ENCODE data around the gene LAGE3.
"Not testable (repeated sequence)": the region's sequence is repeated elsewhere in the genome, so short reads cannot be mapped to it uniquely, and the experiment has no call there.

The LAGE3 gene

GRCh38 chrX:154508384-154508745 is 29.3 kb upstream of the LAGE3 start:
- no peak overlapping the region for H3K27ac Mint-ChIP-seq
- peaks cover 12% of the 10 kb centered on the region for H3K4me1 Mint-ChIP-seq
- no peaks in the 10 kb centered on the region for H3K9me3 Mint-ChIP-seq
- DNase-seq (no peak), ATAC-seq (no peak)
- no peaks in the 10 kb centered on the region for H3K27me3 Mint-ChIP-seq
- H3K36me3 Mint-ChIP-seq (ENCODE audit: low read depth), result peaks cover 14% of the 10 kb centered on the region
- H3K4me3 Mint-ChIP-seq, result no peak overlapping the region

- no peak for DNase-seq
- no peak overlapping the region for H3K4me3 Mint-ChIP-seq
- no peak for ATAC-seq
Measured at GRCh38 chrX:154507673-154508383, 28.7 kb upstream of the LAGE3 start.

GRCh38 chrX:154506483-154507332 is 27.6 kb upstream of the LAGE3 start:
- Mint-ChIP-seq H3K27ac (no peak overlapping the region), H3K4me3 (no peak overlapping the region), H3K4me1 (peaks cover 9% of the 10 kb centered on the region), H3K9me3 (no peaks in the 10 kb centered on the region), H3K36me3 (ENCODE audit: low read depth) (peaks cover 14% of the 10 kb centered on the region), H3K27me3 (no peaks in the 10 kb centered on the region)
- DNase-seq (no peak), ATAC-seq (no peak)

More at GRCh38 chrX:154507673-154508383, 28.7 kb upstream of the LAGE3 start:
- no peak overlapping the region for H3K27ac Mint-ChIP-seq
- H3K9me3 Mint-ChIP-seq, result no peaks in the 10 kb centered on the region
- peaks cover 14% of the 10 kb centered on the region for H3K36me3 Mint-ChIP-seq (ENCODE audit: low read depth)
- H3K4me1 Mint-ChIP-seq, result peaks cover 12% of the 10 kb centered on the region
- no peaks in the 10 kb centered on the region for H3K27me3 Mint-ChIP-seq

- DNase-seq, result no peak
- no peaks in the 10 kb centered on the region for H3K27me3 Mint-ChIP-seq
- no peak overlapping the region for H3K4me3 Mint-ChIP-seq
- H3K36me3 Mint-ChIP-seq (ENCODE audit: low read depth), result peaks cover 11% of the 10 kb centered on the region
- no peak overlapping the region for H3K27ac Mint-ChIP-seq
- H3K9me3 Mint-ChIP-seq, result no peaks in the 10 kb centered on the region
- peaks cover under 1% of the 10 kb centered on the region for H3K4me1 Mint-ChIP-seq
- no peak for ATAC-seq
Measured at GRCh38 chrX:154505734-154506133, 26.7 kb upstream of the LAGE3 start.

- ATAC-seq, result no peak
- no peak overlapping the region for H3K27ac Mint-ChIP-seq
- H3K9me3 Mint-ChIP-seq, result no peaks in the 10 kb centered on the region
Measured at GRCh38 chrX:154502989-154503388, 23.9 kb upstream of the LAGE3 start.

GRCh38 chrX:154502098-154502497 is 23.0 kb upstream of the LAGE3 start:
- no peaks in the 10 kb centered on the region for H3K27me3 Mint-ChIP-seq
- no peak overlapping the region for H3K4me3 Mint-ChIP-seq
- no peaks in the 10 kb centered on the region for H3K4me1 Mint-ChIP-seq
- H3K36me3 Mint-ChIP-seq (ENCODE audit: low read depth), result peaks cover 2% of the 10 kb centered on the region
- DNase-seq, result no peak
- H3K27ac Mint-ChIP-seq, result no peak overlapping the region
- no peak for ATAC-seq
- no peaks in the 10 kb centered on the region for H3K9me3 Mint-ChIP-seq

More at GRCh38 chrX:154502989-154503388, 23.9 kb upstream of the LAGE3 start:
- Mint-ChIP-seq H3K4me1 (no peaks in the 10 kb centered on the region), H3K36me3 (ENCODE audit: low read depth) (peaks cover 2% of the 10 kb centered on the region), H3K4me3 (no peak overlapping the region), H3K27me3 (no peaks in the 10 kb centered on the region)
- DNase-seq, result no peak

GRCh38 chrX:154501423-154501822 is 22.3 kb upstream of the LAGE3 start:
- not testable (repeated sequence) for H3K27me3 Mint-ChIP-seq; H3K4me3 Mint-ChIP-seq; ATAC-seq; H3K27ac Mint-ChIP-seq; DNase-seq; H3K36me3 Mint-ChIP-seq (ENCODE audit: low read depth); H3K4me1 Mint-ChIP-seq; H3K9me3 Mint-ChIP-seq

- H3K4me1 Mint-ChIP-seq; ATAC-seq; H3K27ac Mint-ChIP-seq; DNase-seq; H3K36me3 Mint-ChIP-seq (ENCODE audit: low read depth); H3K4me3 Mint-ChIP-seq; H3K27me3 Mint-ChIP-seq; H3K9me3 Mint-ChIP-seq: not testable (repeated sequence)
Measured at GRCh38 chrX:154496591-154497137, 17.6 kb upstream of the LAGE3 start.

GRCh38 chrX:154495472-154495922 is 16.4 kb upstream of the LAGE3 start:
- Mint-ChIP-seq H3K4me1 (no peaks in the 10 kb centered on the region), H3K9me3 (no peaks in the 10 kb centered on the region), H3K27ac (no peak overlapping the region), H3K36me3 (ENCODE audit: low read depth) (no peaks in the 10 kb centered on the region), H3K27me3 (no peaks in the 10 kb centered on the region), H3K4me3 (no peak overlapping the region)
- DNase-seq (no peak), ATAC-seq (no peak)

- Mint-ChIP-seq H3K27me3 (no peaks in the 10 kb centered on the region), H3K4me1 (no peaks in the 10 kb centered on the region), H3K27ac (no peak overlapping the region), H3K4me3 (no peak overlapping the region), H3K9me3 (no peaks in the 10 kb centered on the region), H3K36me3 (ENCODE audit: low read depth) (no peaks in the 10 kb centered on the region)
- ATAC-seq (no peak), DNase-seq (no peak)
Measured at GRCh38 chrX:154494715-154495114, 15.6 kb upstream of the LAGE3 start.

GRCh38 chrX:154490414-154491083 is 11.5 kb upstream of the LAGE3 start, which contains the start of gene SLC10A3:
TSS of gene SLC10A3 (minus strand) at chrX:154490629. CDS start at chrX:154488940, 1,689 bp downstream.
- H3K4me3 Mint-ChIP-seq, result peak within 1 kb of the TSS; percentile 88
- peaks cover 9% of the 10 kb centered on the region for H3K4me1 Mint-ChIP-seq
- H3K27me3 Mint-ChIP-seq, result no peaks in the 10 kb centered on the region
- H3K36me3 Mint-ChIP-seq (ENCODE audit: low read depth), result peaks cover 4% of the 10 kb centered on the region
- ATAC-seq (peak; percentile 90), DNase-seq (peak; percentile 87)
- H3K9me3 Mint-ChIP-seq, result no peaks in the 10 kb centered on the region
- H3K27ac Mint-ChIP-seq, result peak within 1 kb of the TSS; percentile 87

GRCh38 chrX:154490021-154490413 is 10.9 kb upstream of the LAGE3 start:
- Mint-ChIP-seq H3K27ac (peak overlapping the region; percentile 87), H3K36me3 (ENCODE audit: low read depth) (peaks cover 4% of the 10 kb centered on the region), H3K4me3 (peak overlapping the region; percentile 88), H3K4me1 (peaks cover 9% of the 10 kb centered on the region), H3K9me3 (no peaks in the 10 kb centered on the region), H3K27me3 (no peaks in the 10 kb centered on the region)
- DNase-seq (peak; percentile 29), ATAC-seq (peak; percentile 37)

- Mint-ChIP-seq H3K36me3 (ENCODE audit: low read depth) (peaks cover 4% of the 10 kb centered on the region), H3K27me3 (no peaks in the 10 kb centered on the region), H3K4me3 (peak overlapping the region; percentile 88), H3K27ac (peak overlapping the region; percentile 87), H3K4me1 (peaks cover 16% of the 10 kb centered on the region), H3K9me3 (no peaks in the 10 kb centered on the region)
- ATAC-seq (no peak), DNase-seq (no peak)
Measured at GRCh38 chrX:154489182-154489581, 10.1 kb upstream of the LAGE3 start.

- peaks cover 4% of the 10 kb centered on the region for H3K36me3 Mint-ChIP-seq (ENCODE audit: low read depth)
- H3K4me3 Mint-ChIP-seq, result peak overlapping the region; percentile 88
- ATAC-seq, result no peak
- peaks cover 21% of the 10 kb centered on the region for H3K4me1 Mint-ChIP-seq
- DNase-seq, result no peak
- no peaks in the 10 kb centered on the region for H3K27me3 Mint-ChIP-seq
- H3K9me3 Mint-ChIP-seq, result no peaks in the 10 kb centered on the region
- H3K27ac Mint-ChIP-seq, result no peak overlapping the region
Measured at GRCh38 chrX:154488336-154489075, 9.4 kb upstream of the LAGE3 start.
